ENCODE results near the gene JOSD2. TPM values are rescaled to one million over a fixed set of nuclear protein-coding genes. Genes with fewer than 3 reads are reported as not detected.

Gene JOSD2
- total RNA-seq, 1 experiment from 2014 or later = 5.4 TPM

DNA sequence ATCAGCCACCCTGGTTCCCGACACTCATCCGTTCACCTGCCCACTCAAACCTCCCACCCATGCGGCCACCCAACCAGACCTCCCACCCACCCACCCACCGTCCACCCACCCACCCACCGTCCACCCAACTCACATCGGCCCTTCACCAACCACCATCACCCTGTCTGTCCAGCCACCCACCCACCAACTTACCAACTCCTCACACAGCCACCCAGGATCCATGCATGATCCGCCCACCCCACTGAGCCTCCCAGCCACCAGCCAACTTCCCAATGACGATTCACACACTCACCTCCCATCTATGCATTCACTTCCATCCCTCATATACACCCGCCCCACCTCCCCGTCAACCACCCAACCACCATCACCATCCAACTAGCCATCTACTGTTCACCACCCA, 4.3 kb downstream of the JOSD2 start:
- H3K4me2 ChIP-seq (ENCODE audit: insufficient read depth, insufficient read length, low read length) = no peak overlapping the region
- no peak overlapping the region for H3K23ac ChIP-seq (ENCODE audit: insufficient read length, low read depth, low read length)
- no peaks in the 10 kb centered on the region for H3K9me3 ChIP-seq (ENCODE audit: control insufficient read depth, low read depth, low read length)
- TF ChIP-seq CTCF (conservative IDR thresholded peaks at IDR 0.05) = no peak
- no peak overlapping the region for H2BK5ac ChIP-seq (ENCODE audit: insufficient read length, low read length)
- H3K27me3 Mint-ChIP-seq (ENCODE audit: low read depth) = peaks cover 29% of the 10 kb centered on the region
- DNase-seq = no peak
- H2AFZ ChIP-seq (ENCODE audit: low read length) = no peak overlapping the region
- H2BK12ac ChIP-seq (ENCODE audit: insufficient read length, low read depth, low read length) = no peak overlapping the region
- H2BK20ac ChIP-seq (ENCODE audit: low read depth, low read length, poor library complexity, severe bottlenecking) = no peak overlapping the region
- no peak overlapping the region for H3K4me3 Mint-ChIP-seq
- H2BK120ac ChIP-seq (ENCODE audit: low read depth, low read length, poor library complexity, severe bottlenecking) = no peak overlapping the region
- H4K8ac ChIP-seq (replicated peaks; ENCODE audit: insufficient read length, low read depth, low read length) = no peak overlapping the region
- no peak overlapping the region for H4K91ac ChIP-seq (ENCODE audit: insufficient read length, low read depth, low read length)
- H2BK15ac ChIP-seq (ENCODE audit: low read depth, low read length) = no peak overlapping the region
- H3K27ac Mint-ChIP-seq = no peak overlapping the region
- H3K4me1 Mint-ChIP-seq = peaks cover 5 to 12% of the 10 kb centered on the region in 2 experiments
- H3T11ph ChIP-seq (ENCODE audit: low read length) = no peak overlapping the region
- H3K27ac ChIP-seq (ENCODE audit: insufficient read length, low read depth, low read length) = no peak overlapping the region
- no peak overlapping the region for H3K14ac ChIP-seq (ENCODE audit: insufficient read depth, low read length)
- no peaks in the 10 kb centered on the region; a peak in 3 of 7 replicates for H3K36me3 Mint-ChIP-seq (ENCODE audit: insufficient read depth in 1 of 3, low read depth in 3 of 3)
- H3K9ac ChIP-seq (ENCODE audit: extremely low read depth, insufficient read length, low read length) = no peak overlapping the region
- H3K27me3 ChIP-seq (ENCODE audit: insufficient read depth, low read length) = peaks cover 2% of the 10 kb centered on the region; the same call in 1 of the 2 replicates
- no peak overlapping the region for H4K5ac ChIP-seq (ENCODE audit: insufficient read length, low read depth, low read length)
- H2AK5ac ChIP-seq (ENCODE audit: insufficient read length, low read length) = no peak overlapping the region
- no peak overlapping the region for H3K56ac ChIP-seq (ENCODE audit: insufficient read length, low read depth, low read length)
- H3K23me2 ChIP-seq (ENCODE audit: insufficient read length, low read depth, low read length, poor library complexity, severe bottlenecking) = no peaks in the 10 kb centered on the region
- H3K79me1 ChIP-seq (ENCODE audit: insufficient read depth, low read depth, low read length, poor library complexity, severe bottlenecking) = no peaks in the 10 kb centered on the region
- no peaks in the 10 kb centered on the region for H3K4me1 ChIP-seq (ENCODE audit: insufficient read depth, low read length)
- H3K18ac ChIP-seq (ENCODE audit: insufficient read length, low read depth, low read length) = no peak overlapping the region
- 100% methylated on average over 2 of the region's 10 CpGs for WGBS (ENCODE audit: extremely low coverage, insufficient read length, low lambda C conversion rate)
- no peak overlapping the region for H3K4ac ChIP-seq (ENCODE audit: low read depth, low read length)
- no peaks in the 10 kb centered on the region; a peak in 1 of 5 replicates for H3K9me3 Mint-ChIP-seq
- no peaks in the 10 kb centered on the region for H4K20me1 ChIP-seq (ENCODE audit: control insufficient read depth, insufficient read depth, insufficient read length)
- no peaks in the 10 kb centered on the region for H3K79me2 ChIP-seq (ENCODE audit: insufficient read depth, low read length)

Data from H9 (cell line).